HEK293T (cell line): Measurements from ENCODE around the gene ADTRP.

Source experiments
- ARNT ChIP-seq: fragments of 450-650 bp; IDR thresholded peaks from 2 replicates; pipeline ENCODE4 v1.6.1; 2017; ENCODE audit warnings: mild to moderate bottlenecking
- BHLHE40 ChIP-seq: fragments of 450-650 bp; IDR thresholded peaks from 2 replicates; pipeline ENCODE4 v1.6.1; 2016; ENCODE audit warnings: mild to moderate bottlenecking, moderate library complexity, borderline replicate concordance
- ELF4 ChIP-seq: fragments of 450-650 bp; IDR thresholded peaks from 2 replicates; pipeline ENCODE4 v1.6.1; 2017; ENCODE audit warnings: antibody characterized with exemption
- FOXA1 ChIP-seq: fragments of 450-650 bp; IDR thresholded peaks from 2 replicates; pipeline ENCODE4 v1.6.1; 2016; ENCODE audit warnings: mild to moderate bottlenecking
- FOXK2 ChIP-seq: fragments of 450-650 bp; IDR thresholded peaks from 2 replicates; pipeline ENCODE4 v1.6.1; 2016; ENCODE audit warnings: mild to moderate bottlenecking
- FOXM1 ChIP-seq: fragments of 450-650 bp; IDR thresholded peaks from 2 replicates; pipeline ENCODE4 v1.6.1; 2017; ENCODE audit warnings: mild to moderate bottlenecking, borderline replicate concordance
- HDGF ChIP-seq: fragments of 450-650 bp; IDR thresholded peaks from 2 replicates; pipeline ENCODE4 v1.6.1; 2017; ENCODE audit warnings: antibody characterized with exemption, borderline replicate concordance
- LEF1 ChIP-seq: fragments of 450-650 bp; IDR thresholded peaks from 2 replicates; pipeline ENCODE4 v1.6.1; 2017; ENCODE audit warnings: mild to moderate bottlenecking, borderline replicate concordance
- NFRKB ChIP-seq: fragments of 450-650 bp; IDR thresholded peaks from 2 replicates; pipeline ENCODE4 v1.6.1; 2016; ENCODE audit warnings: mild to moderate bottlenecking, moderate library complexity
- SUZ12 ChIP-seq: fragments of 450-650 bp; IDR thresholded peaks from 2 replicates; pipeline ENCODE4 v1.6.1; 2016; ENCODE audit warnings: mild to moderate bottlenecking
- ZNF384 ChIP-seq: fragments of 450-650 bp; IDR thresholded peaks from 2 replicates; pipeline ENCODE4 v1.6.1; 2016

GRCh38 chr6:11712760-11713159 lies 65.8 kb downstream of the ADTRP start:
- no peak for TF ChIP-seq FOXM1
- no peak for TF ChIP-seq LEF1
- TF ChIP-seq SUZ12: no peak
- TF ChIP-seq ELF4: no peak
- TF ChIP-seq BHLHE40: no peak
- no peak for TF ChIP-seq ARNT
- no peak for TF ChIP-seq ZNF384
- no peak for TF ChIP-seq FOXA1
- TF ChIP-seq FOXK2: no peak
- TF ChIP-seq NFRKB: no peak
- no peak for TF ChIP-seq HDGF
